ENCODE measurements around the gene CYP4V2.

The CYP4V2 gene

DNA sequence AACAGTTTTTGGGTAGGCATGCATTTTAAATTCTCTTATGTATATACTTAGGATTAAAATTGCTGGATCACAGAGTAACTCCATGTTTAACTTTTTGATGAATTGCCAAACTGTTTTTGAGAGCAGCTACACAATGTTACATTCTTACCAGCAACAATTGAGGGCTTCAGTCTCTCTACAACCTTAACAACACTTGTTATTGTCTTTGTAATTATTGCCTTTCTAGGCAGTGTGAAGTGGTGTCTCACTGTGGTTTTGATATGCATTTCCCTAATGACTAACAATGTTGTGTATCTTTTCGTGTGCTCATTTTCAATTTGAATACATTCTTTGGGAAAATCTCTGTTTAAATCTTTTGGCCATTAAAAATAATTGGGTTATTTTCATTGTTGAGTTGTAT, 57.3 kb downstream of the CYP4V2 start:
- Histone ChIP-seq H3K27ac (ENCODE audit: low read length) (no peak overlapping the region), H3K27me3 (ENCODE audit: control insufficient read depth in 1 of 2, insufficient read depth in 2 of 2, low read length in 2 of 2) (no peaks in the 10 kb centered on the region), H3K36me3 (ENCODE audit: control insufficient read depth in 2 of 2, insufficient read depth in 2 of 2, low read length in 2 of 2) (peaks cover 0 to 3% of the 10 kb centered on the region in 2 donors), H3K4me3 (ENCODE audit: low read length in 2 of 2) (no peak overlapping the region), H3K4me1 (ENCODE audit: control insufficient read depth, insufficient read depth, low read length) (no peaks in the 10 kb centered on the region), H3K9me3 (ENCODE audit: control insufficient read depth in 2 of 2, low read length in 2 of 2) (no peaks in the 10 kb centered on the region), H3K9ac (ENCODE audit: low read length in 2 of 2) (no peak overlapping the region)

DNA sequence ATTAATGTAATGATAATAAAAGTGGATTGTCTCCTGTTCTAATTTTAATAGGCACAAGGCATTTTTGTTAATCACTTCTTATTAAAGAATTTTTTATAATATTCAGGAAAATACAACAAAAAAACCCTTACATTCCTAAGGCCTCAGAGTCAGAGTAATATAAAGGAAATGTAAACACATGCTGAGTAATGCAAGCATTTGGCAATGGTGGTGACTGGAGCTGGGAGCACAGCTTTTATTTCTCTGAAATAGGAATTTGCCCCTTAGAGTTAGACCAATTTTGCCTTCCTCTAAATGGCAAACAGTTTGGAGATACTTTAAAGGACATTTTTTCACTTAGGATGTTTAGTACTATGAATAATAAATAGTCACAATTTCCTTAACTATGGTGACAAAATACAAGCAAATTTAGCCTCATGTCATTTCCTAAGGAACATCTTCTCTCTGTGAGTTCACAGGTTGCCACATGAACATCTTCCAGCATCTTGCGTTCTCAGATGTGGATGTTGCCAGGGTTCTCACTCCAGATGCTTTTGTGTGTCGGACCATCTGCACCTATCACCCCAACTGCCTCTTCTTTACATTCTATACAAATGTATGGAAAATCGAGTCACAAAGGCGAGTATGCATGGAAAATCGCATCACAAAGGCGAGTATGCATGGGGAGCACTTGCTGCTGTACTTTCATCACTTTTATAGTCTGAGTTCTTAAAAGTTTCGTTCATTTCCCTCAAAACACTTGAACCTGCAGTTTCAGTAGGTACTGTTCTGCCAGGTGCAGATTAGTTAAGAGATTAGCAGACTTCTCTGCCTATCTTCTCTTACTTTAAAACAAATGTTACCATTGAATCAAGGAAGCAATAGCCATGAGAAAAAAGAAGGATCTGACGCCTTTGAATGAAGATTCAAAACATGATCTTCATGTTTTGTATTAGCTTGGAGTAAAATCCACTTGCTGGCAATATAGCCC, 58.7 kb downstream of the CYP4V2 start:
- no peak overlapping the region for H3K4me3 ChIP-seq (ENCODE audit: low read length in 2 of 2)

GRCh38 chr4:186250760-186251159, 59.4 kb downstream of the CYP4V2 start:
- Histone ChIP-seq H3K4me1 (ENCODE audit: control insufficient read depth, insufficient read depth, low read length) (no peaks in the 10 kb centered on the region), H3K27ac (ENCODE audit: low read length) (no peak overlapping the region), H3K4me3 (ENCODE audit: low read length in 2 of 2) (no peak overlapping the region), H3K9me3 (ENCODE audit: control insufficient read depth in 2 of 2, low read length in 2 of 2) (no peaks in the 10 kb centered on the region), H3K27me3 (ENCODE audit: control insufficient read depth in 1 of 2, insufficient read depth in 2 of 2, low read length in 2 of 2) (no peaks in the 10 kb centered on the region), H3K36me3 (ENCODE audit: control insufficient read depth in 2 of 2, insufficient read depth in 2 of 2, low read length in 2 of 2) (peaks cover 0 to 3% of the 10 kb centered on the region in 2 donors), H3K9ac (ENCODE audit: low read length in 2 of 2) (no peak overlapping the region)

More for the DNA sequence above, 58.7 kb downstream of the CYP4V2 start:
- no peaks in the 10 kb centered on the region for H3K27me3 ChIP-seq (ENCODE audit: control insufficient read depth in 1 of 2, insufficient read depth in 2 of 2, low read length in 2 of 2)
- H3K9ac ChIP-seq (ENCODE audit: low read length in 2 of 2), result no peak overlapping the region
- H3K36me3 ChIP-seq (ENCODE audit: control insufficient read depth in 2 of 2, insufficient read depth in 2 of 2, low read length in 2 of 2), result peaks cover 0 to 3% of the 10 kb centered on the region in 2 donors
- no peak overlapping the region for H3K27ac ChIP-seq (ENCODE audit: low read length)
- no peaks in the 10 kb centered on the region for H3K4me1 ChIP-seq (ENCODE audit: control insufficient read depth, insufficient read depth, low read length)
- H3K9me3 ChIP-seq (ENCODE audit: control insufficient read depth in 2 of 2, low read length in 2 of 2), result no peaks in the 10 kb centered on the region

DNA sequence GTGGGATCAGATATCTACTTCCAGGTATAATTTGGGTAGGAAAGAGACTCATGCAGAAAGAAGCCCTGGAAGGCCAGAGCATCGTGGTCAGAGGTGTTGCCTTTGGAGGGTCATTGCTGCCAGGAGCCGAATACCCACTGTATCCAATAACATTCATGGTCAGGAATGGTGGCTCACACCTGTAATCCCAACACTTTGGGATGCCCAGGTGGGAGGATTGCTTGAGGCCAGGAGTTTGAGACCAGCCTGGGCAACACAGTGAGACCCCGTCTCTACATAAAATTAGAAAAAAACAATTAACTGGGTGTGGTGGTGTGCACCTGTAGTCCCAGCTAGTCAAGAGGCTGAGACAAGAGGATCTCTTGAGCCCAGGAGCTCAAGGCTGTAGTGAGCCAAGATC, 63.8 kb downstream of the CYP4V2 start:
- Histone ChIP-seq H3K9me3 (ENCODE audit: control insufficient read depth in 2 of 2, low read length in 2 of 2) (no peaks in the 10 kb centered on the region), H3K9ac (ENCODE audit: low read length in 2 of 2) (no peak overlapping the region), H3K36me3 (ENCODE audit: control insufficient read depth in 2 of 2, insufficient read depth in 2 of 2, low read length in 2 of 2) (peaks cover 0 to 3% of the 10 kb centered on the region in 2 donors), H3K27me3 (ENCODE audit: control insufficient read depth in 1 of 2, insufficient read depth in 2 of 2, low read length in 2 of 2) (no peaks in the 10 kb centered on the region), H3K4me1 (ENCODE audit: control insufficient read depth, insufficient read depth, low read length) (no peaks in the 10 kb centered on the region), H3K27ac (ENCODE audit: low read length) (no peak overlapping the region), H3K4me3 (ENCODE audit: low read length in 2 of 2) (no peak overlapping the region)

DNA sequence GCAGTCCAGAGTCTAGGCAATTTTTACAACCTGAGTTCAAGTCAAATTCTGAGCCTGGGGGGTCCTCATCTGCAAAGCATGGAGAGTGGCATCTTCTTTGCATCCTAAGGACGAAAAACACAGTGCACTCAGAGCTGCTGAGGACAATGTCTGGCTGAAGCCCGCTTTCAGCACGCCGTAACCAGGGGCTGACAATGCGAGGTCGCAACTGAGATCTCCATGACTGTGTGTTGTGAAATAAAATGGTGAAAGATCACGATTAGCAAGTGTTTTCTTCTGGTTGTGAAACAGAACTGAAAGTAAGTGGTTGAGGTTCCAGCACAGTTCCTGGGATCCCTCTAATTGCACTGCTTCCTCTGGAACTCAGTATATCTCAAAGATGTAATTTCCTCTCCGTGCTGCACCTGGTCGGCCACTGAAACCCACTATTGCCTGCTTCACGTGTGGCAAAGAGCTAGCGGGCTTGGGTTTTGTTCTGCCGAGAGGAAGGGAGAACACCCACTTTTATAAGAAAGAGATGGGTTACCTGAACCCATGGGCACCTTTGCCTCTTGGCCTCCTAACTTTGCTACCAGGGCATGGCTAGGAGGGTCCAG, 66.9 kb downstream of the CYP4V2 start:
- H3K27me3 ChIP-seq (ENCODE audit: control insufficient read depth in 1 of 2, insufficient read depth in 2 of 2, low read length in 2 of 2), result no peaks in the 10 kb centered on the region
- no peaks in the 10 kb centered on the region for H3K36me3 ChIP-seq (ENCODE audit: control insufficient read depth in 2 of 2, insufficient read depth in 2 of 2, low read length in 2 of 2)
- H3K4me3 ChIP-seq (ENCODE audit: low read length in 2 of 2), result no peak overlapping the region
- H3K4me1 ChIP-seq (ENCODE audit: control insufficient read depth, insufficient read depth, low read length), result no peaks in the 10 kb centered on the region
- no peaks in the 10 kb centered on the region for H3K9me3 ChIP-seq (ENCODE audit: control insufficient read depth in 2 of 2, low read length in 2 of 2)
- no peak overlapping the region for H3K27ac ChIP-seq (ENCODE audit: low read length)
- no peak overlapping the region for H3K9ac ChIP-seq (ENCODE audit: low read length in 2 of 2)

GRCh38 chr4:186260117-186260503, 68.7 kb downstream of the CYP4V2 start:
- Histone ChIP-seq H3K36me3 (ENCODE audit: control insufficient read depth in 2 of 2, insufficient read depth in 2 of 2, low read length in 2 of 2) (no peaks in the 10 kb centered on the region), H3K4me3 (ENCODE audit: low read length in 2 of 2) (no peak overlapping the region), H3K9me3 (ENCODE audit: control insufficient read depth in 2 of 2, low read length in 2 of 2) (no peaks in the 10 kb centered on the region), H3K9ac (ENCODE audit: low read length in 2 of 2) (no peak overlapping the region), H3K27ac (ENCODE audit: low read length) (no peak overlapping the region), H3K4me1 (ENCODE audit: control insufficient read depth, insufficient read depth, low read length) (no peaks in the 10 kb centered on the region), H3K27me3 (ENCODE audit: control insufficient read depth in 1 of 2, insufficient read depth in 2 of 2, low read length in 2 of 2) (no peaks in the 10 kb centered on the region)

All from stomach smooth muscle (tissue), 2 donors.